ENCODE data around the gene OCRL. TPM values are rescaled to one million over a fixed set of nuclear protein-coding genes. Genes with fewer than 3 reads are reported as not detected.

OCRL gene
- total and polyA plus RNA-seq, 2 donors (not counting 1 experiment from before 2014, with no cell fraction given), result 4.6 to 10.6 TPM

DNA sequence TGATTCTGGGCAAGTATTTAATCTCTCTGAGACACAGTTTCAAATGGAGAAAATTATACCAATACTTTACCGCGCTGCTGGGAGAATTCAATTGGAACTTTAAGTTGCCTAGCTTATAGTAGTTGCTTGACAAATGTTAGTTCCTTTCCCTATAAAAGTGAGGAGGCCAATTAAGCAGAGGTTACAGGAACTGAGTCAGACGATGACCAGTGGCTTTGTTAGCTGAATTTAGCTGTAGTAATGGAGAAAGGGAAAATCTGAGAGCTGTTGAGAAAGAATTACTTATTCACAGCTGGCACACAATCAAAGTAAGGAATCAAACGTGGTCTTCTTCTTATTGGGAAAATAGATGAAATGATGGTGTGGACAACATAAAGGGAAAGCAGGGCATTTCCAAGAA is 46.4 kb upstream of the OCRL start:
- no peaks in the 10 kb centered on the region for H3K9me3 ChIP-seq (ENCODE audit: control extremely low read depth in 1 of 3, control insufficient read depth in 2 of 3, insufficient read depth in 1 of 3, low read length in 2 of 3)
- no peaks in the 10 kb centered on the region for H3K27me3 Mint-ChIP-seq
- no peak overlapping the region for H3K4me3 Mint-ChIP-seq
- no peak for TF ChIP-seq EZH2 (IDR thresholded peaks at IDR 0.05; ENCODE audit: borderline replicate concordance, insufficient read depth, low read depth, low read length, poor library complexity, severe bottlenecking)
- TF ChIP-seq, protein P1, sequence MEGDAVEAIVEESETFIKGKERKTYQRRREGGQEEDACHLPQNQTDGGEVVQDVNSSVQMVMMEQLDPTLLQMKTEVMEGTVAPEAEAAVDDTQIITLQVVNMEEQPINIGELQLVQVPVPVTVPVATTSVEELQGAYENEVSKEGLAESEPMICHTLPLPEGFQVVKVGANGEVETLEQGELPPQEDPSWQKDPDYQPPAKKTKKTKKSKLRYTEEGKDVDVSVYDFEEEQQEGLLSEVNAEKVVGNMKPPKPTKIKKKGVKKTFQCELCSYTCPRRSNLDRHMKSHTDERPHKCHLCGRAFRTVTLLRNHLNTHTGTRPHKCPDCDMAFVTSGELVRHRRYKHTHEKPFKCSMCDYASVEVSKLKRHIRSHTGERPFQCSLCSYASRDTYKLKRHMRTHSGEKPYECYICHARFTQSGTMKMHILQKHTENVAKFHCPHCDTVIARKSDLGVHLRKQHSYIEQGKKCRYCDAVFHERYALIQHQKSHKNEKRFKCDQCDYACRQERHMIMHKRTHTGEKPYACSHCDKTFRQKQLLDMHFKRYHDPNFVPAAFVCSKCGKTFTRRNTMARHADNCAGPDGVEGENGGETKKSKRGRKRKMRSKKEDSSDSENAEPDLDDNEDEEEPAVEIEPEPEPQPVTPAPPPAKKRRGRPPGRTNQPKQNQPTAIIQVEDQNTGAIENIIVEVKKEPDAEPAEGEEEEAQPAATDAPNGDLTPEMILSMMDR (IDR thresholded peaks at IDR 0.05), result no peak
- intact Hi-C loops (cut with micrococcal nuclease), result no loop called here
- H2AFZ ChIP-seq (ENCODE audit: insufficient read depth, low read depth, low read length, poor library complexity, severe bottlenecking), result no peak overlapping the region
- DNase-seq (no peak), ATAC-seq (ENCODE audit: low read depth) (no peak)
- H3K4me1 Mint-ChIP-seq, result no peaks in the 10 kb centered on the region
- peaks cover 0 to 2% (median 0%) of the 10 kb centered on the region in 4 experiments for H3K27me3 ChIP-seq (replicated peaks in 1 of 4; ENCODE audit: control extremely low read depth in 1 of 4, control insufficient read depth in 3 of 4, insufficient read depth in 4 of 4, low read length in 3 of 4)
- no CpG with 5 or more reads among the region's 4 CpGs for whole genome bisulfite sequencing (ENCODE audit: insufficient coverage)
- H3K4me2 ChIP-seq (replicated peaks; ENCODE audit: low read depth, low read length, poor library complexity, severe bottlenecking), result no peak overlapping the region
- H3K9me3 Mint-ChIP-seq (ENCODE audit: insufficient read depth), result no peaks in the 10 kb centered on the region
- no peak overlapping the region for H3K4me3 ChIP-seq (ENCODE audit: control extremely low read depth in 1 of 5, extremely low read depth in 1 of 5, insufficient read depth in 1 of 5, low read depth in 2 of 5, low read length in 4 of 5)
- H3K27ac ChIP-seq (ENCODE audit: low read length in 2 of 2), result no peak overlapping the region
- no peaks in the 10 kb centered on the region for H4K20me1 ChIP-seq (ENCODE audit: control insufficient read depth, insufficient read depth, low read length, poor library complexity, severe bottlenecking)
- ChIA-PET CTCF (no interaction called here), POLR2A (no interaction called here)
- H3K79me2 ChIP-seq (ENCODE audit: control insufficient read depth, insufficient read depth, low read length), result no peaks in the 10 kb centered on the region
- no peaks in the 10 kb centered on the region for H3K4me1 ChIP-seq (ENCODE audit: control insufficient read depth in 2 of 2, insufficient read depth in 2 of 2, low read length in 2 of 2)
- H3K27ac Mint-ChIP-seq, result no peak overlapping the region
- no peak overlapping the region for H3K9ac ChIP-seq (ENCODE audit: low read length)
- no peaks in the 10 kb centered on the region for H3K36me3 ChIP-seq (replicated peaks in 1 of 2; ENCODE audit: control extremely low read depth in 1 of 2, control insufficient read depth in 1 of 2, extremely low read depth in 1 of 2, insufficient read depth in 2 of 2, low read length in 1 of 2)

DNA sequence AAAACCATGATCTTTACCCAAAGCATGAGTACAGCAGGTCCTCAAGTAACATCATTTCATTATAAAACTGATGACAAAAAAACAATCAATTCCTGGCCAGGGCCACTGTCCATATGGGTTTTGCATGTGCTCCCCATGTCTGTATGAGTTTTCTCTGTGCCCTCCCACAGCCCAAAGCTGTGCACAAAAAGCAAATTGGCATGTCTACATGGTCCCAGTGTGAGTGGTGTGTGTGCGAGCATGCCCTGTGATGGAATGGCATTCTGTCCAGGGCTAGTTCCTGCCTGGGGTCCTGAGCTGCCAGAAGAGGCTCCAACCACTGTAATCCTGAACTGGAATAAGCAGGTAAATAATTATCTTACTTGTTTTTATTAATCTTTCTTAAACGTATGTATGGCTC is 45.2 kb upstream of the OCRL start:
- no peak overlapping the region for H3K4me3 Mint-ChIP-seq
- H3K9me3 Mint-ChIP-seq (ENCODE audit: insufficient read depth), result no peaks in the 10 kb centered on the region
- H3K4me1 Mint-ChIP-seq, result no peaks in the 10 kb centered on the region
- no peaks in the 10 kb centered on the region for H3K4me1 ChIP-seq (ENCODE audit: control insufficient read depth in 2 of 2, insufficient read depth in 2 of 2, low read length in 2 of 2)
- H3K27me3 Mint-ChIP-seq, result no peaks in the 10 kb centered on the region
- peaks cover 0 to 2% (median 0%) of the 10 kb centered on the region in 4 experiments for H3K27me3 ChIP-seq (replicated peaks in 1 of 4; ENCODE audit: control extremely low read depth in 1 of 4, control insufficient read depth in 3 of 4, insufficient read depth in 4 of 4, low read length in 3 of 4)
- DNase-seq (no peak), ATAC-seq (ENCODE audit: low read depth) (no peak)
- no peaks in the 10 kb centered on the region for H3K36me3 ChIP-seq (replicated peaks in 1 of 2; ENCODE audit: control extremely low read depth in 1 of 2, control insufficient read depth in 1 of 2, extremely low read depth in 1 of 2, insufficient read depth in 2 of 2, low read length in 1 of 2)
- H3K9ac ChIP-seq (ENCODE audit: low read length), result no peak overlapping the region
- no peaks in the 10 kb centered on the region for H4K20me1 ChIP-seq (ENCODE audit: control insufficient read depth, insufficient read depth, low read length, poor library complexity, severe bottlenecking)
- TF ChIP-seq, protein P1 (IDR thresholded peaks at IDR 0.05), result no peak
- TF ChIP-seq EZH2 (IDR thresholded peaks at IDR 0.05; ENCODE audit: borderline replicate concordance, insufficient read depth, low read depth, low read length, poor library complexity, severe bottlenecking), result no peak
- H3K27ac Mint-ChIP-seq, result no peak overlapping the region
- no peak overlapping the region for H3K4me2 ChIP-seq (replicated peaks; ENCODE audit: low read depth, low read length, poor library complexity, severe bottlenecking)
- no peak overlapping the region for H3K4me3 ChIP-seq (ENCODE audit: control extremely low read depth in 1 of 5, extremely low read depth in 1 of 5, insufficient read depth in 1 of 5, low read depth in 2 of 5, low read length in 4 of 5)
- H3K9me3 ChIP-seq (ENCODE audit: control extremely low read depth in 1 of 3, control insufficient read depth in 2 of 3, insufficient read depth in 1 of 3, low read length in 2 of 3), result no peaks in the 10 kb centered on the region
- ChIA-PET CTCF (no interaction called here), POLR2A (no interaction called here)
- no peak overlapping the region for H2AFZ ChIP-seq (ENCODE audit: insufficient read depth, low read depth, low read length, poor library complexity, severe bottlenecking)
- intact Hi-C loops (cut with micrococcal nuclease), result no loop called here
- WGBS (ENCODE audit: insufficient coverage), result no CpG with 5 or more reads among the region's 2 CpGs
- no peaks in the 10 kb centered on the region for H3K79me2 ChIP-seq (ENCODE audit: control insufficient read depth, insufficient read depth, low read length)
- H3K27ac ChIP-seq (ENCODE audit: low read length in 2 of 2), result no peak overlapping the region
